ENCODE measurements around the gene PSMD9.
"Not testable (repeated sequence)": the region's sequence is repeated elsewhere in the genome, so short reads cannot be mapped to it uniquely, and the experiment has no call there.

Gene PSMD9

DNA sequence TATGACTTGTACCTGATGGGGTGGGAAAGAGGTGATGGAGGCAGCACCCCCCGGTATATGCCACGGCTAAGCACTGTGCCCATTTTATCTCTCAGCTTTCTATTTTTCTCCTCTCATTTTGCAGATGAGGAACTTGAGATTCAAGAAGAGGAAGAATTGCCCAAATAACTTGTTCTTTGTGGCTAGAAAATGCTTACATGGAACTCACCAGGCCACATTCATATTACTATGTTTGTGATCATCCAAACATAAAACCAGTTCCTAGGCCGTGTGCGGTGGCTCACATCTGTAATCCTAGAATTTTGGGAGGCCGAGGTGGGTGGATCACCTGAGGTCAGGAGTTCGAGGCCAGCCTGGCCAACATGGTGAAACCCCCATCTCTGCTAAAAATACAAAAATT, 14.5 kb upstream of the PSMD9 start:
- no peak for DNase-seq

DNA sequence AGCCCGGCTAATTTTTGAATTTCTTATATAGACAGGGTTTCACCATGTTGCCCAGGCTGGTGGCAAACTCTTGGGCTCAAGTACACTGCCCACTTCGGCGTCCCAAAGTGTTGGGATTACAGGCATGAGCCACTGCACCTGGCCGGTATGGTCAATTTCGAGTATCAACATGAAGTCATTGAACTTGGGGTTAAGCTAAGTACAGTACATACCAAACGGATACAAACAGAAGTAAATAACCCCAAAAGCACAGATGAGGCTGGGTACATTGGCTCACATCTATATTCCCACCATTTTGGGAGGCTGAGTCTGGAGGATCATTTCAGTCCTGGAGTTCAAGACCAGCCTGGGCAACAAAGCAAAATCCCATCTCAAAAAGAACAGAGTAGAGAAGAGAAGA, 13.0 kb upstream of the PSMD9 start:
- DNase-seq = no peak

- DNase-seq = not testable (repeated sequence)
Observed at GRCh38 chr12:121876080-121876447, 12.5 kb upstream of the PSMD9 start.

- no peak for DNase-seq
Observed at GRCh38 chr12:121883315-121883660, 5.3 kb upstream of the PSMD9 start.

DNA sequence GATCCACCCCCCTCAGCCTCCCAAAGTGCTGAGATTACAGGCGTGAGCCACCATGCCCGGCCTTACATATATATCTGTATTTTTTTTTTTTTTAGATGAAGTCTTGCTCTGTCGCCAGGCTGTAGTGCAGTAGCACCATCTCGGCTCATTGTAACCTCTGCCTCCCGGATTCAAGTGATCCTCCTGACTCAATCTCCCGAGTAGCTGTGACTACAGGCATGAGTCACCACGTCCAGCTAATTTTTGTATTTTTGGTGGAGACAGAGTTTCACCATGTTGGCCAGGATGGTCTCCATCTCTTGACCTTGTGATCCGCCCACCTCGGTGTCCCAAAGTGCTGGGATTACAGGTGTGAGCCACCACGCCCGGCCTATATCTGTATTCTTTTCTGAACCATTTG, 3.5 kb upstream of the PSMD9 start:
- not testable (repeated sequence) for DNase-seq

- no peak for DNase-seq
Observed at GRCh38 chr12:121888083-121888477, 510 bp upstream of the PSMD9 start.

GRCh38 chr12:121889274-121889624, 659 bp downstream of the PSMD9 start:
- no peak for DNase-seq

DNA sequence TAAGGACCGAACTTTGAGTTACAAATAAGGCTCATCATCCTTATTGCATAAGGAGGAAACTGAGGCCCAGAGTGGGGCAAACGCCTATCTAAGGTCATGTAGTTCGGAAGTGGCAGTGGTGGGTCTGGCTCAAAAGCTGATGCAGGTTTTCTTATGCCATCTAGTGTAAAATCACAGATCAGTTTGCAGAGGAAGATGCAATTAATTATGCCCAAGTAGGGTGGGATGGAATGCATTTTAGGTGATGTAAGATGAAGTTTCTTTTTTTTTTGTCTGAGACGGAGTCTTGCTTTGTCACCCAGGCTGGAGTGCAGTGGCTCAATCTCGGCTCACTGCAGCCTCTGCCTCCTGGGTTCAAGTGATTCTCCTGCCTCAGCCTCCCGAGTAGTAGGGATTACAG, 1.1 kb downstream of the PSMD9 start:
- not testable (repeated sequence) for DNase-seq

- no peak for DNase-seq
Observed at GRCh38 chr12:121892673-121893561, 4.3 kb downstream of the PSMD9 start.

DNA sequence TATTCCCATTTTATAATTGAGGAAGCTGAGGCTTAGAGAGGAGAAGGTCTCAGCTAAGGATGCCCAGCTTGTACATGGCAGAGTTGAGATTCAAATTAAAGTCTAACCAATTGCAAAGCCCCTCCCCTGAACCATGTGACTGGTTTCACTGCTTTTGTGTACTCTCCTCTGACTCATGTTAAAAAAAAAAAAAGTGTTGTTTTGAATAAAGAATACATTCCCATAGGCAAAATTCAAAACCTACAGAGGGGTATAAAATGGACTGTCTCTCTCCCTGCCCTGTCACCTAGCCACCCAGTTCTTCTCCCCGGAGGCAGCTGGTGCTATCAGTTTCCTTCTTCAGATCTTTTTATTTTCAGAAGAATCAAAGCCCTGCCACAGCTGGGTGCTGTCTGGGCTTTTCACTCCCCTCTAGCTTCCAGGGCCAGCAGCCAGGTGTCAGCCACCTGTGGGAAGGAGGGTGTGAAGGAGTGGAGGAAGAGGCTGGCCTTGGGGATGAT, 5.4 kb downstream of the PSMD9 start:
- peak; percentile 29 for DNase-seq

DNA sequence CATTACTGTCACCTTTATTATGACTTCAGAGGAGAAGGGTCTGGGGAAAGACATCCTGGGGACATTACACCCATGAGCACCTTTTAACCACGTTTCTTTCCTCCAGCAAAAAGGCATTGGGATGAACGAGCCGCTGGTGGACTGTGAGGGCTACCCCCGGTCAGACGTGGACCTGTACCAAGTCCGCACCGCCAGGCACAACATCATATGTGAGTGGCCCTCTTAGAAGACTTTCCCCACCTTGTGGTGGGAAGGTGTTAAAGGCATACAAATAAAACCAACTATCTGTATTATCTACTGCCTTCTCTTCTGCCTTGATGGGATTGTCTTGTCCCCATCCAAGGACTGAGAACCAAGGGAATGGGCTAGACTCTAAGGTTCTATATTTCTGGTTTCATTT, 6.0 kb downstream of the PSMD9 start:
- DNase-seq = no peak

- DNase-seq = no peak
Observed at GRCh38 chr12:121898287-121898686, 9.7 kb downstream of the PSMD9 start.

- no peak for DNase-seq
Observed at GRCh38 chr12:121899590-121899989, 11.0 kb downstream of the PSMD9 start.

DNA sequence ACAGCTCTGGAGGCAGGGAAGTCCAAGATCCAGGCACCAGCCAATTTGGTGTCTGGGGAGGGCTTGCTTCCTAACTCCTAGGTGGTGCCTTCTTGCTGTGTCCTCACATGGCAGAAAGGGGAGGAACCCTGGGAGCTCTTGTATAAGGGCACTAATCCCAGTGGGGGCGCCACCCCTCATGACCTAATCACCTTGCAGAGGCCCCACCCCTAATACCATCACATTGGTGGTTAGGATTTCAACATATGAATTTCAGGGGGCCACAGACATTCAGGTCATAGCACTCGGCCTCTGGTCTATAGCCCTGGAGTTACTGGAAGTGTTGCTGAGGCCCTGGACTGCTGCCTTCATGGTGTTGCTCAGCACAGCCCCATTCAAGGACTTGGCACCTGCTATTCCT, 14.6 kb downstream of the PSMD9 start:
- no peak for DNase-seq

DNA sequence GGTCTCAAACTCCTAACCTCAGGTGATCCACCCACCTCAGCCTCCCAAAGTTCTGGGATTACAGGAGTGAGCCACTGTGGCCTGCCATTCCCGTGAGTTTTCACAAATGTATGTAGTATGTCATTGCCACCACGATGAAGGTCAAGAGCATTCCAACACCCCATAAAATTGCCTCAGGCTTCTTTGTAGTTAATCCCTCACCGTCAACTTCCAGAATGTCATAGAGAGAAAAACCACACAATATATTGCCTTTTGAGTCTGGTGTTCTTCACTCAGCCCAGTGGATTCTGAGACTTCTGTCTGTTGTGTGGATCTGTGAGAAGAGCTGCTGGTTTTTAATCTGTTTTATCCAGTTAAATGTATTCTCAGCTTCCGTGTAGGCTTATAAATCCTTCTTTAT, 17.2 kb downstream of the PSMD9 start:
- DNase-seq = no peak

- DNase-seq = no peak
Observed at GRCh38 chr12:121908702-121909101, 20.1 kb downstream of the PSMD9 start.

DNA sequence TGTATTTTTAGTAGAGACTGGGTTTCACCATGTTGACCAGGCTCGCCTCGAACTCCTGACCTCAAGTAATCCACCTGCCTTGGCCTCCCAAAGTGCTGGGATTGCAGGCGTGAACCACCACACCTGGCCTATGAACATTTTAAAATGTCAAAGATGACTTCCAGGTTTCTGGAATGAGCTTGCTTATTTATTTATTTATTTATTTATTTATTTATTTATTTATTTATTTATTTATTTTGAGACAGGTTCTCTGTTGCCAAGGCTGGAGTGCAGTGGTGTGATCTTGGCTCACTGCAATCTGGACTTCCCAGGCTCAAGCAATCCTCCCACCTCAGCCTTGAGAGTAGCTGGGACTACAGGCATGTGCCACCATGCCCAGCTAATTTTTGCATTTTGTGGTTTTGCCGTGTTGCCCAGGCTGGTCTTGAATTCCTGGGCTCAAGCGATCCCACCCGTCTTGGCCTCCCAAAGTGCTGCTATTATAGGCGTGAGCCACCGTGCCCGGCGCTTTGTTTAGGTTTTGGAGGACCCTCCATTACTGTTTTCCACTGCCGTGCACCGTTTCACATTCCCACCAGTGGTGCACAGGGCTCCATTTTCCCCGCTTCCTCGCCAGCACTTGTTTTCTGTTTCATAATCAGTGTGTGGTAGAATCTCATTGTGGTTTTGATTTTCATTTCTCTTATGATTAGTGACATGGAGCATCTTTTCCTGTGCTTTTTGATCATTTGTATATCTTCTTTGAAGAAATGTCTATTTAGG, 23.4 kb downstream of the PSMD9 start:
- no peak for DNase-seq

DNA sequence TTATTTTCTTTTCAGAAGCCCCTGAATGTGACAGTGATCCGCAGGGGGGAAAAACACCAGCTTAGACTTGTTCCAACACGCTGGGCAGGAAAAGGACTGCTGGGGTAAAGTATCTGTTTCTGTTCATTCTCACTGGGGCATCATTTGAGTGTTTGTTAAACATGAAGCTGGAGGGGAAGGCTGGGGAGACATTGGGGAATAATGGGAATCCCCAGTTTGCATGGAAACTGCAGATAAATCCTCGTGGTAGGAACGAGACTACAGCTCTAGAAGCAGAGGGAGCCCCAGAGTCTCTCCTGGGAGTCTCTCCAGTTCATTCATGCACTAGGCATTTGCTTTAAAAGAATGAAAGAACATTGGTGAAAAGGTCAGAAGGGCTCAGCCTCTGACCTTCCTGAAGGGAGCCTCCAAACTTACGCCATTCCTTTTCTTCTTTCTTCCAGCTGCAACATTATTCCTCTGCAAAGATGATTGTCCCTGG, 27.3 kb downstream of the PSMD9 start:
- DNase-seq = no peak

- DNase-seq = no peak
Observed at GRCh38 chr12:121916719-121917118, 28.1 kb downstream of the PSMD9 start.

- no peak for DNase-seq
Observed at GRCh38 chr12:121917950-121918678, 29.5 kb downstream of the PSMD9 start, which contains the start of gene CFAP251. CFAP251 (plus strand) TSS chr12:121918592; CDS start chr12:121921306, 2,714 bp downstream.

DNA sequence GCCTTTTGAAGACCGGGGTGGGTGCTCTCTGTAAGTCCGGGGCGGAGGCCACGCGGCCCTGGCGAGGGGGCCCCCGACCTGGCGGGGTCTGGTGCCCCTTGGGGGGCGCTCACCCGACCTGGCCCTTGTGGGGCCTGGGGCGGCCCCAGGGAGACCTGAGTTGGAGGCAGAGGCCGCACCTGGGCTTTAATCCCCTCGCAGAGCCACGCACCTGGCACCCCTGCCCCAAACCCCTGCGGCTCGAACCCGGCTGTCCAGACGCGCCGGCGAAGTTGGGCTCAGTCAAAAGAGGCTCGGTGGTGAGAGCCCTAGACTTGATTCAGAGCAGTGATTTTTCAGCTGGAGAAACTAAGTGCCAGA, 30.1 kb downstream of the PSMD9 start:
- DNase-seq = no peak

GRCh38 chr12:121921066-121921465, 32.5 kb downstream of the PSMD9 start:
- no peak for DNase-seq

GRCh38 chr12:121925358-121925695, 36.7 kb downstream of the PSMD9 start:
- DNase-seq = peak; percentile 28

Data from amniotic stem cell (primary cell).